IMR-90 (cell line): ENCODE measurements around the gene MLEC. TPM values are rescaled to one million over a fixed set of nuclear protein-coding genes. Genes with fewer than 3 reads are reported as not detected.

Experiments
- ATAC-seq: fragments of 200-7000 bp; cut with Tn5 transposase; 2 replicates; pipeline ENCODE4 v1.9.1; 2020; ENCODE audit warnings: low read depth, mild to moderate bottlenecking, moderate library complexity
- BruUV-seq: library from RNA; stranded (reverse); fragments of 400-500 nt; replicated peaks from 2 replicates; lab custom pipeline; 2021; lab: Mats Ljungman, UMichigan
- CTCF ChIA-PET: fragments of 300-600 bp; formaldehyde crosslinking; extraction: SDS; loops from one replicate; lab custom pipeline; 2021; ENCODE audit warnings: antibody characterized with exemption; lab: Yijun Ruan, JAX
- POLR2A ChIA-PET: fragments of 300-600 bp; sonication (Branson Sonifier 250); formaldehyde crosslinking; loops from one replicate; lab custom pipeline; 2022; ENCODE audit warnings: antibody characterized with exemption; ENCODE audit not compliant: unreplicated experiment; lab: Charles Lee
- DNase-seq: peaks from one replicate; pipeline ENCODE4 v3.0.0; 2013
- H2AFZ ChIP-seq: replicated peaks from 2 replicates; pipeline ENCODE3; 2013; ENCODE audit warnings: low read length, mild to moderate bottlenecking; ENCODE audit not compliant: poor library complexity
- H2AK5ac ChIP-seq: 2 replicates; pipeline ENCODE4 v1.6.1; 2013; ENCODE audit warnings: low read depth, low read length, inconsistent platforms
- H2AK9ac ChIP-seq: replicated peaks from 2 replicates; pipeline ENCODE3; 2013; ENCODE audit warnings: mild to moderate bottlenecking, low read depth, low read length, moderate library complexity; ENCODE audit not compliant: poor library complexity
- H2BK120ac ChIP-seq: 2 replicates; pipeline ENCODE4 v1.6.1; 2013; ENCODE audit warnings: low read depth, low read length, inconsistent platforms
- H2BK15ac ChIP-seq: 3 replicates; pipeline ENCODE4 v1.6.1; 2013; ENCODE audit warnings: low read depth, low read length, inconsistent platforms
- H2BK20ac ChIP-seq: 2 replicates; pipeline ENCODE4 v1.6.1; 2013; ENCODE audit warnings: low read depth, mild to moderate bottlenecking, inconsistent platforms, low read length, moderate library complexity
- H2BK5ac ChIP-seq: 2 replicates; pipeline ENCODE4 v1.6.1; 2013; ENCODE audit warnings: mild to moderate bottlenecking, low read depth, low read length, inconsistent platforms; ENCODE audit not compliant: poor library complexity, severe bottlenecking
- H3K14ac ChIP-seq: replicated peaks from 2 replicates; pipeline ENCODE4 v1.6.1; 2013; ENCODE audit warnings: low read depth, low read length, inconsistent platforms
- H3K18ac ChIP-seq: 2 replicates; pipeline ENCODE4 v1.6.1; 2013; ENCODE audit warnings: low read depth, low read length, control low read depth
- H3K23ac ChIP-seq: 2 replicates; pipeline ENCODE4 v1.6.1; 2013; ENCODE audit warnings: low read depth, low read length, inconsistent platforms
- H3K27ac ChIP-seq: 2 replicates; pipeline ENCODE4 v1.5.1; 2013; ENCODE audit warnings: mild to moderate bottlenecking, control low read depth, low read length; ENCODE audit not compliant: insufficient read depth
- H3K27me3 ChIP-seq: 2 replicates; pipeline ENCODE4 v1.6.1; 2013; ENCODE audit warnings: low read length; ENCODE audit not compliant: control insufficient read depth, insufficient read depth
- H3K36me3 ChIP-seq: 2 replicates; pipeline ENCODE4 v1.6.1; 2013; ENCODE audit warnings: low read length, mixed read lengths; ENCODE audit not compliant: control insufficient read depth, insufficient read depth
- H3K4ac ChIP-seq: 2 replicates; pipeline ENCODE4 v1.6.1; 2013; ENCODE audit warnings: low read depth, low read length, inconsistent platforms
- H3K4me1 ChIP-seq: 2 replicates; pipeline ENCODE4 v1.6.1; 2013; ENCODE audit warnings: low read length, mixed read lengths; ENCODE audit not compliant: control insufficient read depth, insufficient read depth
- H3K4me2 ChIP-seq: 2 replicates; pipeline ENCODE4 v1.6.1; 2013; ENCODE audit warnings: low read depth, mild to moderate bottlenecking, control low read depth, low read length, moderate library complexity
- H3K4me3 ChIP-seq: 2 replicates; pipeline ENCODE4 v1.5.1; 2013; ENCODE audit warnings: low read depth, mild to moderate bottlenecking, control low read depth, low read length, moderate library complexity; ENCODE audit not compliant: insufficient read depth
- H3K56ac ChIP-seq: 2 replicates; pipeline ENCODE4 v1.6.1; 2013; ENCODE audit warnings: low read length, inconsistent platforms; ENCODE audit not compliant: insufficient read depth; ENCODE audit errors: extremely low read depth
- H3K79me1 ChIP-seq, 2 experiments: 2 replicates each; pipeline ENCODE4 v1.6.1; 2013; ENCODE audit warnings: low read length in 2 of 2, inconsistent platforms in 1 of 2, low read depth in 1 of 2
- H3K9ac ChIP-seq: 2 replicates; pipeline ENCODE4 v1.6.1; 2013; ENCODE audit warnings: low read depth, low read length, control low read depth
- H3K9me1 ChIP-seq: 2 replicates; pipeline ENCODE4 v1.6.1; 2013; ENCODE audit warnings: low read length, inconsistent platforms; ENCODE audit not compliant: insufficient read depth
- H3K9me3 ChIP-seq: 2 replicates; pipeline ENCODE4 v1.6.1; 2013; ENCODE audit warnings: low read length; ENCODE audit not compliant: control insufficient read depth, insufficient read depth
- H4K20me1 ChIP-seq: 2 replicates; pipeline ENCODE4 v1.6.1; 2013; ENCODE audit warnings: low read length, inconsistent platforms; ENCODE audit not compliant: insufficient read depth
- H4K5ac ChIP-seq: 2 replicates; pipeline ENCODE4 v1.6.1; 2013; ENCODE audit warnings: mild to moderate bottlenecking, low read depth, low read length, control low read depth
- H4K8ac ChIP-seq, 2 experiments: 2 replicates each; pipeline ENCODE4 v1.6.1; 2013; ENCODE audit warnings: low read depth in 2 of 2, low read length in 2 of 2, control low read depth in 1 of 2, inconsistent platforms in 1 of 2
- H4K91ac ChIP-seq: 2 replicates; pipeline ENCODE4 v1.6.1; 2013; ENCODE audit warnings: low read depth, low read length, inconsistent platforms; ENCODE audit not compliant: insufficient read depth
- BHLHE40 ChIP-seq: fragments of 150-350 bp; IDR thresholded peaks from 2 replicates; pipeline ENCODE4 v1.6.1; 2016; ENCODE audit warnings: mild to moderate bottlenecking, low read depth, low read length
- CHD1 ChIP-seq: IDR thresholded peaks from 2 replicates; pipeline ENCODE4 v1.6.1; 2012; ENCODE audit warnings: low read depth, low read length, improper control_type of control experiment
- MAFK ChIP-seq: IDR thresholded peaks from 2 replicates; pipeline ENCODE4 v1.6.1; 2012; ENCODE audit warnings: low read depth, low read length, improper control_type of control experiment
- MAZ ChIP-seq: IDR thresholded peaks from 2 replicates; pipeline ENCODE4 v1.6.1; 2012; ENCODE audit warnings: low read depth, mild to moderate bottlenecking, low read length, improper control_type of control experiment, moderate library complexity, borderline replicate concordance
- RCOR1 ChIP-seq: IDR thresholded peaks from 2 replicates; pipeline ENCODE4 v1.6.1; 2012; ENCODE audit warnings: mild to moderate bottlenecking, low read length, improper control_type of control experiment; ENCODE audit not compliant: insufficient replicate concordance
- SMC3 ChIP-seq: fragments of 150-350 bp; IDR thresholded peaks from 2 replicates; pipeline ENCODE4 v1.6.1; 2016; ENCODE audit warnings: low read depth, mild to moderate bottlenecking, antibody characterized with exemption, low read length, moderate library complexity
- WGBS, 2 experiments: methylation state at CpG; one replicate each; pipeline versions ENCODE4 v1.1.5 to v1.1.7; 2013; ENCODE audit warnings: missing lambda C conversion rate in 2 of 2; ENCODE audit not compliant: insufficient read length in 1 of 2; ENCODE audit errors: extremely low coverage in 2 of 2; 5-methylcytosine and 5-hydroxymethylcytosine counted together
- dilution Hi-C: fragments of 300-500 bp; cut with HindIII; formaldehyde crosslinking; loops from one replicate; pipeline ENCODE4 v1.14.3; 2018; ENCODE audit warnings: low sequenced_read_pairs; ENCODE audit not compliant: unreplicated experiment
- in situ Hi-C: fragments of 300-500 bp; cut with MboI; formaldehyde crosslinking; loops from 3 replicates; pipeline ENCODE4 v1.14.3; 2019; ENCODE audit warnings: low sequenced_read_pairs, inconsistent platforms, mixed read lengths
- intact Hi-C: fragments of 100-400 bp; cut with micrococcal nuclease; formaldehyde crosslinking; loops from 2 replicates; pipeline ENCODE4 v1.10.0; 2022
- polyA plus RNA-seq, 3 experiments: library from polyadenylated mRNA; depleted of rRNA; stranded (reverse); fragments of >200 nt; gene quantifications; 2 replicates each; pipeline ENCODE4 v1.2.3, GENCODE V29; 2012; ENCODE audit warnings: low replicate concordance in 1 of 3
- total RNA-seq: library from RNA; depleted of rRNA; stranded (reverse); fragments of >200 nt; gene quantifications from 2 replicates; pipeline ENCODE4 v1.2.3, GENCODE V29; 2012

Gene MLEC
- total and polyA plus RNA-seq, 2 of the 4 experiments (the other 2 are of a cell fraction), result 44.1 to 137 TPM

GRCh38 chr12:120702637-120703036 lies 15.7 kb downstream of the MLEC start:
- Histone ChIP-seq H3K4me3 (no peak overlapping the region), H2BK15ac (no peak overlapping the region), H4K91ac (no peak overlapping the region), H2BK5ac (no peak overlapping the region), H3K14ac (no peak overlapping the region), H3K4me1 (no peaks in the 10 kb centered on the region), H4K20me1 (no peaks in the 10 kb centered on the region), H3K23ac (no peak overlapping the region), H3K9ac (no peak overlapping the region), H3K36me3 (peaks cover 39% of the 10 kb centered on the region), H2AFZ (no peak overlapping the region), H4K5ac (no peak overlapping the region), H3K27ac (no peak overlapping the region), H3K9me3 (no peaks in the 10 kb centered on the region), H3K27me3 (no peaks in the 10 kb centered on the region), H2AK5ac (no peak overlapping the region), H3K4me2 (no peak overlapping the region), H4K8ac (no peak overlapping the region), H3K9me1 (0 out of 2 replicates have a peak, but pooled peaks cover 3% of the 10 kb centered on the region), H2BK120ac (no peak overlapping the region), H3K4ac (no peak overlapping the region), H2BK20ac (no peak overlapping the region), H2AK9ac (no peak overlapping the region), H3K18ac (no peak overlapping the region), H3K79me1 (peaks cover 0 to 4% of the 10 kb centered on the region in 2 experiments; a peak in 2 of 4 replicates), H3K56ac (no peak overlapping the region)
- TF ChIP-seq RCOR1 (no peak), MAZ (no peak), MAFK (no peak), CHD1 (no peak), BHLHE40 (no peak), SMC3 (no peak)
- no CpG with 5 or more reads among the region's 1 CpG for WGBS, 2 experiments
- no TSS peak for BruUV-seq
- intact Hi-C loops (no loop called here), dilution Hi-C loops (no loop called here), in situ Hi-C loops (no loop called here)
- ChIA-PET CTCF (interaction anchor here (2.0 kb wide), 1 partner anchor 269 kb away, joined by 4 read pairs; no protein-coding TSS in a partner anchor), POLR2A (no interaction called here)
- DNase-seq (no peak), ATAC-seq (no peak)
